ENCODE data around the gene SEMA4C.

- TF ChIP-seq CTCF (IDR thresholded peaks at IDR 0.05; ENCODE audit: low read depth, low read length) (no peak), EZH2phosphoT487 (IDR thresholded peaks at IDR 0.05; ENCODE audit: low read depth) (no peak)
Measured at GRCh38 chr2:96819128-96819875, 50.6 kb downstream of the SEMA4C start.

Measured in OCI-LY3 (cell line).